ENCODE results near the gene ARHGAP18.

The ARHGAP18 gene

DNA sequence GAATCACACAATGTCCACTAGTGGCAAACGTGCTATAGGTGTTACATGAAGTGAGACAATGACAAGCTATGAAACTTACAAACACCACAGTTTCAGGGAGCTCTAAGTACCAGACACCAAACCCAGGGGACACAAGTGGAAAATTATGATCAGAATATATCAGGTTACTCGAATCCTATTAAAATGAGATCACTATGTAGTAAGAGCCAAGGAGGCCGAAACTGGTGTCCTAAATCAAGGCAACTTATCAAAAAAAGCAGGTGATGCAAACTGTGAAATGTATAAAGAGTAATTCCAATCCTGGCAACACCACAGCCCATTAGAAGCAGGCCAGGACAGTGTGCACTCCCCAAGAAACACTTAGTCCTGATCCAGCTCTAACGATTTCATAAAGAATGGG is 100.3 kb downstream of the ARHGAP18 start:
- no peak for FAIRE-seq

DNA sequence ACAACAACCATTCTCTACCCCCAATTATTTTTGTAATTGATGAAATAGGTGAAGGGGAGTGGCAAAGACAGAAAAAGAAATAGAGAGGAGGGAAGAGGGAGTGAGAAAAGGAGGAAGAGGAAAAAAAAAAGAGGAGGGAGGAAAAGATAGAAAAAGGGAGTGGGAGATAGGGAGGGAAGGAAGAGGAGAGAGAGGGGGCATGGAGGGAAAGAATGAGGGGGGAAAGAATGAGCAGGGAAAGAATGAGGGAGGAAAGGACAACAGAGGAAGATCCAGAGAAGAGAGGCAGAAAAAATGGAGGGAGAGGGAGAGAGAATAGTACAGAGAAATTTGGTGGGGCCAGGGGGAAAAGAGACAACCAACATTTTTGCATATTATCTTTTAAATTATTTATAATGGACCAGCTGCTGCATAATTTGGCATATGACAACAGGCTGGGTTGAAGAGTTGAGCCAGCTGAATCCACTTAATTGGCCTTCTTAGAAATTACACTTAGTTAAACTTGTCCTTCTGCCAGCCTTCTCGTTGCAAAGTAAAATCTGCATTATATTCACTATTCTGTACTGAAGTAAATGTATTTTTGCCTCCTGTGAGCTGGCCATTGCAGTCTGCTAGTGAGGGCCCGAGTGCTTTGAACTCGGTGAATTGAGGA is 101.0 kb downstream of the ARHGAP18 start:
- FAIRE-seq: no peak

DNA sequence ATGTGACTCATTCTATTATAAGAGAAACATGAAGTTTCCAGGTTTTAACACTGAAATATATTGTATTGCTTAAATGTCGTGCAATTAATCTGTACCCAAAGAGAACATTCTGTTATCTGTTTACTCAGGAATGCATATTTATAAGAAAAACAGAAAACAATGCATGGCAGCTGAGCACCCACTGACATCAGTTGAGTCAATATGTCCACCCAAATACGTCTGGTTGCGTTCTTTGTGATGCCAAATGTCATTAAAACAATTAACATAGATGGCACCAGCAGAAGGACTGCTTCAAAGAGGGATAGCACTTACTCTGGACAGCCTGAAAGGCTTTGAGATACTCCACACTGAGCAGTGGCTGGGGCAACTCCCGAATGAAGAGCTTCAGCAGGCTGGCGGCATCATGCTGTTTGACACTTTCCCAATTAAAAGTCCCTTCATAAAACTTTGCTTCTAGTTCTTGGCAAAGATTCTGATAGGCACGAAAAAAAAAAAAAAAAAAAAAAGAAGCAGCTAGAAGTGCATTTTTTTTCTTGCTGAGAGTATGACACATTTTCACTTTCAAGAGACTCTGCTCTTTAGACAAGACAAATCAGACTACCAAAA is 102.3 kb downstream of the ARHGAP18 start:
- FAIRE-seq: no peak

DNA sequence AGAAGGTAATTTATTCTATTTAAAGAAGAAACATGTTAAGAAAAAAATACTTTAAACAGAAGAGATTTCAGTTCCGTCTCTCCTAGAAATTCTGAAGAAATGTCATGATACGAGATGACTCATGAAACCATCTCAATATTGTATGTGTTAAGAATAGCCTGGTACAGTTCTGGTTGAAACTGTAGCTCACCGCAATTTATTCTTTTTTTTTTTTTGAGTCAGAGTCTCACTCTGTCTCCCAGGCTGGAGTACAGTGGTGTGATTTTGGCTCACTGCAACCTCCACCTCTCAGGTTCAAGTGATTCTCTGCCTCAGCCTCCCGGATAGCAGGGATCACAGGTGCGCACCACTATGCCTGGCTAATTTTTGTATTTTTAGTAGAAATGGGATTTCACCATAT is 103.3 kb downstream of the ARHGAP18 start:
- FAIRE-seq: no peak

DNA sequence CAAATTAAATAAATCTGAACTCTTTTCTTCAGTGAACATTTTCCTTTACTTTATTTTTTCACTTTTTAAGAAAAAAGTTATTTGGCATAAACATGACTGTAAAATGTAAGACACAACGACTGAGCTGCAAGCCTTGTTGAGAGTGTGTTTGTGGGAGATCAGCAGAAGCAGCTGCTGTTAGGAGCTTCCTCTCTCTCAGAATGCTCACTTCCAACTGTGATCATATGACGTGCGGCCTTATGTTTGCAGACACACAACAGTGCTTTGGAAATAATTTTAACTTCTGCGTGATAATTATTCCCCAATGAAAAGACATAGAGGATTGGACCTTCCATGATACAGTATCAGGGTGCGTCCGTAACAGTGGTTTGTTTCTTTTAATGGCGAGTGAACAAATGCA is 104.0 kb downstream of the ARHGAP18 start:
- FAIRE-seq: no peak

DNA sequence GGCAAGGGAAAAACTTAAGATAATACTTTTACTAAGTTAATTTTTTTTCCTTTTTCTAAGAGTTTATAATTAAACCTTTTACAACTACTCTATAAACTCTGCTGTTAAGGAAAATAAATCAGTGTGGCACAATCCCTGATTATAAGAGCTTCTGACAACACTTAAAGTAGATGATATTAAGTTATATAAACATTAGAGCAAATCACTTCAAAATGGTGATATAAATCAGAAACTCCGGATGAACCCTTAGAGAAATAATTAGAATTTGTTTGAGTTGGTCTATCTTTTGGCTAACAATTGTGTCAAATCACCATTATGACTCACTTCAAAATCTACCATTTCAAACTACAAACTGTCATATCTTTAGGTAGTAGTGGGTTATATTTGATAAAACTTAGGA is 104.9 kb downstream of the ARHGAP18 start:
- no peak for FAIRE-seq

DNA sequence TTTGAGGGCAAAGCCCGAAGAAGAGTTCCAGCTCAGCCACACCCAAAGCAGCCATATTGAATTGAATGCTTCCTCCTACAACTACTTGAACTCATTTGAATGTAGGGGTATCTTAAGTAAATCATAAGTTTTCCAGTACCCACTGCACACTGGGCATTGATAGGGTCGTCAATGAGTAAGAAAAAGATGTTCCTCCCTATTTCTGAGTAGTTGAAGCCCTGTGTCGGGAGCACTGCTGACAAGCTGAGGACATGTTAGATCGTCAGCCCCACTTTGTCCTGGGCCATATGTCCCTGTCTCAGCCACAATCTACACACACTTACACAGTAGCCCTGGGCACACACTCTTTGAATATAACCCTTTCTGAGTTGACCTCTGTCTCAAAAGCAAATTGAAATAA is 105.7 kb downstream of the ARHGAP18 start:
- FAIRE-seq: no peak

DNA sequence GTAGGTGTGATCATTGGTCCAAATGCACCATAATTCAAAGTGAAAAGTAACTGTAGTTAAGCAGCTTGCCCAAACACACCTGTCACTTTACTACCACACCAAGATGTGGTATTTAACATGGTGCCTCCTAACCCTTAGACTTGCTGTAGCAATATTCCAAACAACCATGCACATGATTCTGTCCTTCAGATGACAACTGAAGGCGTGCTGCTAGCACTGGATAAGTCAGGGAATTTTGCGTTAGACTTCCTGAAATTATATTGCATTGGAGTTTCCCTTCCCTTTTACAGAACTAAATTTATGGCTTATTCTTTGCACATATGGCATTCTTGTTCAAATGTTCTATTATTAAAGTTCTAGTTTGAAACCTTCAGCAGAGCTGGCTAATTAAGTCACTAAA is 106.2 kb downstream of the ARHGAP18 start:
- FAIRE-seq: no peak

DNA sequence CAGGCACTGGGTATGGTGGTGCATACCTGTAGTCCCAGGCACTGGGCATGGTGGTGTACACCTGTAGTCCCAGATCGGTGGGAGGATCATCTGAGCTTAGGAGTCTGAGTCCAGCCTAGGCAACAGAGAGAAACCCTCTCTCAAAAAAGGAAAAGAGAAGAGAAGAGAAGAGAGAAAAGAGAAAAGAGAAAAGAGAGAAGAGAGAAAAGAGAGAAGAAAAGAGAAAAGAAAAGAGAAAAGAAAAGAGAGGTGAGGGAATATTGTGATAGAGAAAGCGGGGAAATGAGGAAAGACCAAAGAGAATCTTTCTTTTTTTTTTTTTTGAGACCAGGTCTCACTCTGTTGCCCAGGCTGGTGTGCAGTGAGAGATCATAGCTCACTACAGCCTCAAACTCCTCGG is 108.7 kb downstream of the ARHGAP18 start:
- no peak for FAIRE-seq

DNA sequence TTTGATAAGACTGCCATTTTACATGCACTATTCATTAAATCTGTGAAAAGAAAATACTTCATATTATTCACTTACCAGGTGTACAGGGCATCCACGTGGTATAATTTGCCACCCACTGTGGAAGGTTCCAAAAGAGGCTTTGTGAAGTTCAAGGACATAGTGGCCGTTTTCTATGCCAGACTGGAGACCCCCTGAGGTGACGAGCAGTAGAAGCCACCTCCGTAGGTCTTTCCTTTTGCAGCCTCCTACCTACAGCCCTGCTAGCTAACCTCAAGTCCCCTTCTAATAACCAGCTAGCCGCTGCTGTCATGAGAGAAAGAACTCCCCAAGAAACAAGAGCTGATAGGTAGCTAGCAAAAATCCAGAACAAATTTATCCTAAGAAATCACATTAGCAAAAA is 110.5 kb downstream of the ARHGAP18 start:
- FAIRE-seq: no peak

DNA sequence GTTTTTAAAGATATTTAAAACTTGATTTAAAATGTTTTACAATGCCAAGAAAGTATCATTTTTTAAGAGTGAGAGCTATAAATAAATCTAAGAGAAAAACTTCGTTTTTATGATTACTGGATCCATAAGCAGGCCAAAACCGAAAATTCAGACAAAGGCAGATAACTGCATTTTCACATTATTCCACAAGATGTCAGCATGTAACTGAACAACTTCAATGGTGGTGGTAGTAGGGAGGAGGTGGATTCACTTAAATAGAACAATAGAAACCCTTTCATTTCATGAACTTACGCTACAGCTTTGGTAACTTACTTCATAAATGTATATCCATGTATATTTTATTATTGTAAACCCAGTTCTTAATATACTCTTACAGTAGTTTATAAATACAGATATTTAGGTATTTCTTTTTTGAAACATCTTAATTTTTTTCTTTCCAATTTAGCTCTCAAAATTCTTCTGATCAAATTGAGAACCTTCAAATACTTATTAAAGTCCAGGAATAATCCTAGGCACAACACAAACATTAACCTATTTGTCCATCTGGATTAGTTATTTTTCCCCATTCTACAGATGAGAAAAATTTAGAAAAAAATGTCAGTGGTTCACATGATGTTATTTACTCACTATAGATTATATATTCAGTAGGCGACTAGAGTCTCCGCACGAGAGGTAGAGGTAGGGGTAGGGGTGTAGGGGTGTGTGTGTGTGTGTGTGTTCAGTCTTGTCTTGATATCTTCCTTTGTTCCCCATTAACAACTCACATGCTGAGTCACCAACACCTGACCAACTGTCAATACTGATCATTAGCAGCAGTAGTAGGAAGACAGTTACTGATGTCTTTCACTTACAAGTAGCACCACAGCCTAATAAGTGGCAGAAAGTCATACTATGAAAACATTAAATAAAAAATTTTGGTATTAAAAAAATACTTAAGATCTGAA is 111.5 kb downstream of the ARHGAP18 start:
- peak; percentile 89 for FAIRE-seq

DNA sequence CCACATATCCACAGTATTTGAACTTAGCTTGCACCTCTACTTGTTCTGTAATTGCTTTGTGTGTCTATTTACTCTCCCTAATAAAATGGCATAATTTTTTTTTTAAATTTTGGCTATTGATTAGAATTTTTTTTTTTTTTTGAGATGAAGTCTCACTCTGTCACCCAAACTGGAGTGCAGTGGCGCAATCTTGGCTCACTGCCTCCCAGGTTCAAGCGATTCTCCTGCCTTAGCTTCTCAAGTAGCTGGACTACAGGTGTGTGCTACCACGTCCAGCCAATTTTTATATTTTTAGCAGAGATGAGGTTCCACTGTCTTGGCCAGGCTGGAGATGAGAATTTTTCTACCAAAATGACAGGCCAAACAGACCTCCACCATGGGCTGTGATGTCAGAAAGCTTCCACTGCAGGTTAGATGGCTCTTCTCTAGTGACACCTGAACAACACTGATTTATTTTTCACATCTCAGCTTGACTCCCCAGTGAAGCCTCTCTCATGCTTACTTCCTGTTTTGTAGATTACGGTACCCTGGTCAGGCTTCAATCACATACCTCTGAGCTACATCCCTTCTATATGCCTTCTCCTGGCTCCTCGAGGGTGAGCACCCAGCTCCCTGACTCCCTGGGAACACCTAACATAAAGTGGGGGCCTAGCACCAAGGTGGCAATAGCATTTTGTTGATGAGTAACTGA is 112.8 kb downstream of the ARHGAP18 start:
- FAIRE-seq: no peak

DNA sequence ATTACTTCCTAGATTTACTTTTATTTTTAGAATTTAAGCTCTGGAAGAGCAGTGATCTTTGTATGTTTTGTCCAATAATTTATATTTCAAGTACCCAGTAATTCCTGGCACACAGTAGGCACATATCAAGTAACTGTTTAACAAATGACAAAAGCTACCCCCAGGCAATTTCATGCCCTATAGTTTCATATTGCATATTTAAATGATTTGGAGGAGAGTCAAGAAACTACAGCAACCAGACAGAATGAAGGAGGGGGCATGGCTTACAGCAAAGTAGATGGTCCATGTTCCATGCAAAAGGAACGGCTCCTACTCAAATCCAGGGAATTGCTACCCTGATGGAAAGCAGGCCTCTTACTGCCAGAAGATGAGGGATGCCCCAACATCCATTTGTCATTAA is 113.5 kb downstream of the ARHGAP18 start:
- FAIRE-seq: no peak

DNA sequence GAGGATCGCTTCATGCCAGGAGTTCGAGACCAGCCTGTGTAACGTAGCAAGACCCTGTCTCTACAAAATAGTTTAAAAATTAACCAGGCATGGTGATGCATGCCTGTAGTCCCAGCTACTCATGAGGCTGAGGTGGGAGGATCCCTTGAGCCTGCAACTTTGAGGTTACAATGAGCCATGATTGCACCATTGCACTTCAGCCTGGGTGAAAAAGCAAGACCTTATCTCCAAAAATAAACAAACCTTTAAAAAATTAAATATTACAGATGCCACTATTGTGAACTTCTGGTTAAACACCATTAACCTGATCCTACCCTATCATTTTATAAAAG is 116.8 kb downstream of the ARHGAP18 start:
- FAIRE-seq: no peak

DNA sequence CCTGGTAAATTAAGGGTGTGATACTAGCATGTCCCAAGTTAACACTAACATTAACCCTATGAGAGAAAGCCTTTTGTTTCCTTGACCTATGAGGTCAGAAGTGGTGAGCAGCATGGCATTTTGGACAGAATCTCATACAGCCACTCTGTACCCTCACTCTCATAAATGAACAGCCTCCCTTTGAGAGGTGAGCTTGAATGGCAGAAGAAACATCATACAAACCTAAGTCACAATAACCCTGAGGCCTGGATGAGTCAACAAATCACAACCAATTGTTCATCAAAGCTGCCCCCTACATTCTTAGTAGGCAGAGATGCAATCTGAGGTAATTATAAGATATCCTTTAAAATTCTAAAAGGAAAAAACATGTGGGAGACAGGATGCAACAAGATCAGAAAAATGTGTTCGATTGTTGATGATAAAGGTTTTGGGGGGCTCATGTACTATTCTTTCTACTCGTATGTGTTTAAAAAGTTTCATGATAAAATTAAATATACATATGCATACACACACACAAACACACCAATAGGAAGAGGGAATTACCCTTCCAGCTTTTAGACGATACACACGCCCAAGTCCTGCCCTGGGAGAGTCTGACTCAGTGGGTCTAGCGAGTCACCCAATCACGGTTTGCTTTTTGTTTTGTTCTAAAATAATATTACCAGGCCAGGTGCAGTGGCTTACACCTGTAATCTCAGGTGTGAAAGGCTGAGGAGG is 117.3 kb downstream of the ARHGAP18 start:
- no peak for FAIRE-seq

DNA sequence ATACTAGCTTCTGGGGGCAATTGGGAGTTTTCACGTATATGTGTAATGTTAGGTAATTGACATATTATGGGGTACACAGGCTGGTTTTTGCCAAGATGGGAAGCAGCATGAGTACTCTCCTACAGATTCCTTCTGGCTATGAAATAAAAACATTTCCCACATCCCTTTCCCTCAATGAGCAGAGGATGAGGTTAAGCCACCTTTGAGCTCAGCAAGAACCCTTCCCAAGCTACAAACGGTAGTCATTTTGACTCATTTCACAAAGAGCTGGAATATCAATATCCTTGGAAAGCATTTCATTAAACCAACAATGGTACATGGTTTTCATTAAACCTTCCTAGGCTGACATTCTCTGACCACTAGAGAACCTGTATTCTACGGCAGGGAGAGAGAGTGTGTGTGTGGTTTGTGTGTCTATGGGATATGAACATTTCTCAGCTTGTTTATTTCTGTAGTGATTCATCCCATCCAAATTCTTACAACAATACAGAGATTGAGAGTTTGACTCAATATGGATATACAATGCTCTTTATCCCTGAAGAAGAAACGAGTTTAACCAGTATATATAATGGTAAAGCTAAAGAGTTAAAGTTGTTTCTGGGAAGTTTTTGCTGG is 119.5 kb downstream of the ARHGAP18 start:
- FAIRE-seq: no peak

DNA sequence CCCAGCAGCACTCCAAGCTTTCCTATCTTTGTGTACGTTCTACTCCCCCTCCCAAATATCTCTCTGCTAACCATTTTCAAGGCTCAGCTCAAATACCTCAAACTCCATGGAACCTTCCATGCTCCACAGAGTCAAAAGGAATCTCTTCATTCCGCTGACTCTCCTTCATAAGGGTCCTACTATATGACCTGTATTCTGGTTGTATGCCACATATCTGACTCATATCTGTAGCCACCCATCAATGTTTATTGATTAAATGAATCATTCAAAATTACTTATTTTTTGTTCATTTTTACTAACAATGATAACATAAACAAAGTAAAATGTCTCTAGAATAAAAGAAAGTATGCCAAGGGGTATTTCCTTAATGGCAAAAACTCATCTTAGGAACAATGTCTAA is 123.2 kb downstream of the ARHGAP18 start:
- FAIRE-seq: no peak

DNA sequence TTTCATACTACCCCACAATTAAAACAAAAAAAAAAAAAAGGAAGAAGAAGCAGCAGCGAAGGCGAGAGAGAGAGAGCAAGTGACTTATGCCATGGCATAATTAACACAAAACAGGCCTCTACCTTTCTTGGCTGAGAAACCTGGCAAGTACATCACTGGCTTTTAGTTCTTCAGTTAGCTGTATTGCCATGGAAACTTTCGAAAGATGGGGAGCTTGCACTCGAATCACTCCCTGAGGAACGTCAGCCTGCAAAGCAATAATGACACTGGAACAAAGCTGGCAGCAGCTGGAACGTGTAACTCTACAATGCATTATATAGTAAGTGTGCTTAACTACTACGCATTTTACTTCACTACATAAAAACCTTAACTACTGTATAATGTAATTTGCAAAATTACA is 126.1 kb downstream of the ARHGAP18 start:
- no peak for FAIRE-seq

DNA sequence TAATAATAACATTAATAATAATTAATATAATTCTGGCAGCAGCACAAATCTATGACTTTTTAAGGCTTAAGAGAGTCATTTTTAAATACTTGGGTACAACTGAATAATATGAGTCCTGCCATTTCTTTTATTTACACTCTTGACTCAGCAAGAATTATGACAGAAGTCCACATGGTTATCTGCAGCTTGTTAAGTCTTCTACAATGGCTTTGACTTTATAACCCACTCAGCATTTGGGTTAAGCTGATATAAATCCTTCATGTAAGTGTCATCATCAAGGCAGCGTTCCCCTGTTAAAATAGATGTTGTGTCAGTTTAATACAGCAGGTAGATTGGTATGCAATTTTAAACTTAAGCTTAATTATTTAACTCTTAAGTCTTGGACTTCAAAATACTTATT is 131.7 kb downstream of the ARHGAP18 start:
- no peak for FAIRE-seq

DNA sequence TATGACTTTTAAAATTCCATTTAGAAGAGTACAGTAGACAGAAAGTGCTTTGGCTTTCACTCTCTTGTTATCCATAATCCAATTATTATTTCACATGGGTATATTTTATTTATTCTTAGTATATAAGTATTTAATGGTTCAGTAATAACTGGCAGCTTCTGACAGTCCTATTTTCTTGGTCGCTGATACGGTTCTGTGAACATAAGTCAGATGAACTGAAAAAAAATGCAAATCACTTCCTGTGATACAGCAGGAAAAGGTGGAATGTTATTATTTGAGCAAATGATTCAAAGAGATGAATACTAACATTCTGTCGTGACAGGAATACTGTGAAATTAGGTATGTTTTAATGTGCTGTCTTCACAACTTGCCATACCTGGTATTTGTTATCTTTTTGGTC is 132.3 kb downstream of the ARHGAP18 start:
- FAIRE-seq: no peak

DNA sequence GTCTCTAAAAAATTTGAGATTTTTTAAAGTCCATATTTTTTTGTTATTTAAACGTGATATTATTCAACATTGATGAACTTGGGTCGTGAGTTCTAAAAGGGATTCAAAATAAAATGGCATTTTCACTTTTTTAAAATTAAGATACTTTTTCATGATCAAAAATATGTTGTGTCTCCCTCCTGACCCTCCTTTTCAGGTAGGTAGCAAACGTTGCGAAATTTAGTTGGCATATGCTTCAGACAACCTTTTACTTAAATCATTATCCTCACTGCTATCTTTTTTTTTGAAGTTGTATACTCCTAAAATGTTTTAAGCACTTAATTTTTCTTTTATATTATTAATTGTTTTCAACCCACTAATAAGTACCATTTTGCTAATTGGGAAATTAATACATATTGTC is 133.5 kb downstream of the ARHGAP18 start:
- FAIRE-seq: no peak

DNA sequence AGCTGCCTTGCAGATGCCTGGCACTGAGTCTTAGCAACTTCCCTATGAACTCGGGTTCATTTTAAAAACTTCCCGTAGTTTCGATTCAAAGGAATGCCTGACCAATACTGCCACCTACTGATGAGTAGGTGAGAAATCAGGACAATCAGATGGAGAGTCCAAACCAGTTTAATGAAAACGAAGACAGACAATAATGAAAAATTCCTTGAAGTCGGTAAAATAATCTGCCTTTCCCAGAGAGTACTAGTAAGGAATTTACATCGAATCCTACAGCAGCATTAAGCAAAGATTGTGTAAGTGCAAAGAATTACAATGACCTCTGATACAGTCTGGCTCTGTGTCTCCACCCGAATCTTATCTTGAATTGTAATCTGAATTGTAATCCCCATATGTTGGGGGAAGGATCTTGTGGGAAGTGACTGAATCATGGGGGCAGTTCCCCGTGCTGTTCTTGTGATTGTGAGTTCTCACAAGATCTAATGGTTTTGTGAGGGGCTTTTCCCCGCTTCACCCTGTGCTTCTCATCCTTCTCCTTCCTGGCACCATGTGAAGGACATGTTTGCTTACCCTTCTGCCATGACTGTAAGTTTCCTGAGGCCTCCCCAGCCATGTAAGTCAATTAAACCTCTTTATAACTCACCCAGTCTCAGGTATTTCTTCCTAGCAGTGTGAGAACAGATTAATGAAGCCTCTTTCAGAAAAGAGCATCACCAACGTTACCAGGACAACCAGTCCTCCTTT is 134.4 kb downstream of the ARHGAP18 start:
- FAIRE-seq: peak; percentile 9
